HEK293 (cell line): ENCODE data around the gene SERTAD1.

Experiments used
- GLI4 ChIP-seq: fragments of 450-650 bp; formaldehyde crosslinking; IDR thresholded peaks from 2 replicates; pipeline ENCODE4 v1.5.1; 2016; ENCODE audit warnings: missing biosample characterization, missing genetic modification characterization
- WT1 ChIP-seq: fragments of 450-650 bp; formaldehyde crosslinking; IDR thresholded peaks from 2 replicates; pipeline ENCODE4 v1.5.1; 2016; ENCODE audit warnings: missing biosample characterization, missing genetic modification characterization
- YY1 ChIP-seq: fragments of 450-650 bp; formaldehyde crosslinking; IDR thresholded peaks from 2 replicates; pipeline ENCODE4 v1.5.1; 2018; ENCODE audit warnings: missing biosample characterization, missing genetic modification characterization
- ZNF514 ChIP-seq: fragments of 450-650 bp; formaldehyde crosslinking; IDR thresholded peaks from 2 replicates; pipeline ENCODE4 v1.5.1; 2016; ENCODE audit warnings: missing biosample characterization, missing genetic modification characterization
- ZNF621 ChIP-seq: fragments of 450-650 bp; formaldehyde crosslinking; IDR thresholded peaks from 2 replicates; pipeline ENCODE4 v1.5.1; 2017; ENCODE audit warnings: missing biosample characterization, missing genetic modification characterization
- TF ChIP-seq, protein P1 (sequence below): fragments of 450-650 bp; formaldehyde crosslinking; IDR thresholded peaks from 2 replicates; pipeline ENCODE4 v1.5.1; 2016; ENCODE audit warnings: missing biosample characterization, missing genetic modification characterization
- TF ChIP-seq, protein P2 (sequence below): fragments of 450-650 bp; formaldehyde crosslinking; IDR thresholded peaks from 2 replicates; pipeline ENCODE4 v1.5.1; 2016; ENCODE audit warnings: missing biosample characterization, missing genetic modification characterization
- TF ChIP-seq, protein P3 (sequence below): fragments of 450-650 bp; formaldehyde crosslinking; IDR thresholded peaks from 2 replicates; pipeline ENCODE4 v1.5.1; 2017; ENCODE audit warnings: missing biosample characterization, missing genetic modification characterization
- TF ChIP-seq, protein P4 (sequence below): fragments of 450-650 bp; formaldehyde crosslinking; IDR thresholded peaks from 2 replicates; pipeline ENCODE4 v1.5.1; 2016; ENCODE audit warnings: missing biosample characterization, missing genetic modification characterization
- TF ChIP-seq, protein P5 (sequence below): fragments of 450-650 bp; formaldehyde crosslinking; IDR thresholded peaks from 2 replicates; pipeline ENCODE4 v1.5.1; 2016; ENCODE audit warnings: missing biosample characterization, missing genetic modification characterization

DNA sequence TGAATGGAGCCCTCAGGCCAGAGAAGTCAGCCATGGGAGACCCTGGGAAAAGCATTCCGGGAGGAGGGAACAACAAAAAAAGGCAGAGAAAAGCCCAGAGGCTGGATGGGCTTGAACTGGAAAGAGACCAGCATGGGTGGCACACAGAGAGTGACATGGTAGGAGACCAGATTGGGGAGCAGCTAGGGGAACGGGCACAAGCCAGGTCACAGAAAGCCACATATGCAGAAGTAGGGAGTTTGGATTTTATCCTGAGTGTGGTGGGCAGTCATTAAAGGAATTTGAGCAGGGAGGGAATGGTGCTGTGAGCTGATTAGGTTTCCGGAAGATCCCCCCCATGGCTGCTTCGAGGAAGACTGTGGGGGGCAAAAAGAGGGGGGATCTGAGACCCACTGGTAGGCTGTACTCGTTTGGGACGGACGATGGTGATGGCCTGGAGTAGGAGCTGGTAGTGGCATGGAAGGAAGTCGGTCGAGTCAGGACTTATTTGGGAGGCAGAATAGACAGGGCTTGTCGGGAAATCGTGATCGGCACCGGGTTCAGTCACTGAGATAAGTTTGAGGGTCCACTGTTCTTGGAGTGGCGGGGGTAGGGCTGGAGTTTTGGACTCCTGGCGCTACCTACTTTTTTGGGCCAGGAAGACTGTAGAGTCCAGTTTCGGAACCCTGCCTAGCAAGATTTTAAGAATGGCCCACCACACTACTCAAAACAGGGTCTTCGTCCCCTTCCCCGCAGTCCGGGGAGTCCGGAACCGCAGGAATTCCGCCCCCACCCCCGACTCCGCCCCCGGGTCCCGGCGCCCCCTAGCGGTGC lies 949 bp downstream of the SERTAD1 start:
- TF ChIP-seq, protein P1, sequence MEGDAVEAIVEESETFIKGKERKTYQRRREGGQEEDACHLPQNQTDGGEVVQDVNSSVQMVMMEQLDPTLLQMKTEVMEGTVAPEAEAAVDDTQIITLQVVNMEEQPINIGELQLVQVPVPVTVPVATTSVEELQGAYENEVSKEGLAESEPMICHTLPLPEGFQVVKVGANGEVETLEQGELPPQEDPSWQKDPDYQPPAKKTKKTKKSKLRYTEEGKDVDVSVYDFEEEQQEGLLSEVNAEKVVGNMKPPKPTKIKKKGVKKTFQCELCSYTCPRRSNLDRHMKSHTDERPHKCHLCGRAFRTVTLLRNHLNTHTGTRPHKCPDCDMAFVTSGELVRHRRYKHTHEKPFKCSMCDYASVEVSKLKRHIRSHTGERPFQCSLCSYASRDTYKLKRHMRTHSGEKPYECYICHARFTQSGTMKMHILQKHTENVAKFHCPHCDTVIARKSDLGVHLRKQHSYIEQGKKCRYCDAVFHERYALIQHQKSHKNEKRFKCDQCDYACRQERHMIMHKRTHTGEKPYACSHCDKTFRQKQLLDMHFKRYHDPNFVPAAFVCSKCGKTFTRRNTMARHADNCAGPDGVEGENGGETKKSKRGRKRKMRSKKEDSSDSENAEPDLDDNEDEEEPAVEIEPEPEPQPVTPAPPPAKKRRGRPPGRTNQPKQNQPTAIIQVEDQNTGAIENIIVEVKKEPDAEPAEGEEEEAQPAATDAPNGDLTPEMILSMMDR, result no peak
- TF ChIP-seq, protein P2, sequence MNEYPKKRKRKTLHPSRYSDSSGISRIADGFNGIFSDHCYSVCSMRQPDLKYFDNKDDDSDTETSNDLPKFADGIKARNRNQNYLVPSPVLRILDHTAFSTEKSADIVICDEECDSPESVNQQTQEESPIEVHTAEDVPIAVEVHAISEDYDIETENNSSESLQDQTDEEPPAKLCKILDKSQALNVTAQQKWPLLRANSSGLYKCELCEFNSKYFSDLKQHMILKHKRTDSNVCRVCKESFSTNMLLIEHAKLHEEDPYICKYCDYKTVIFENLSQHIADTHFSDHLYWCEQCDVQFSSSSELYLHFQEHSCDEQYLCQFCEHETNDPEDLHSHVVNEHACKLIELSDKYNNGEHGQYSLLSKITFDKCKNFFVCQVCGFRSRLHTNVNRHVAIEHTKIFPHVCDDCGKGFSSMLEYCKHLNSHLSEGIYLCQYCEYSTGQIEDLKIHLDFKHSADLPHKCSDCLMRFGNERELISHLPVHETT, result no peak
- TF ChIP-seq, protein P3, sequence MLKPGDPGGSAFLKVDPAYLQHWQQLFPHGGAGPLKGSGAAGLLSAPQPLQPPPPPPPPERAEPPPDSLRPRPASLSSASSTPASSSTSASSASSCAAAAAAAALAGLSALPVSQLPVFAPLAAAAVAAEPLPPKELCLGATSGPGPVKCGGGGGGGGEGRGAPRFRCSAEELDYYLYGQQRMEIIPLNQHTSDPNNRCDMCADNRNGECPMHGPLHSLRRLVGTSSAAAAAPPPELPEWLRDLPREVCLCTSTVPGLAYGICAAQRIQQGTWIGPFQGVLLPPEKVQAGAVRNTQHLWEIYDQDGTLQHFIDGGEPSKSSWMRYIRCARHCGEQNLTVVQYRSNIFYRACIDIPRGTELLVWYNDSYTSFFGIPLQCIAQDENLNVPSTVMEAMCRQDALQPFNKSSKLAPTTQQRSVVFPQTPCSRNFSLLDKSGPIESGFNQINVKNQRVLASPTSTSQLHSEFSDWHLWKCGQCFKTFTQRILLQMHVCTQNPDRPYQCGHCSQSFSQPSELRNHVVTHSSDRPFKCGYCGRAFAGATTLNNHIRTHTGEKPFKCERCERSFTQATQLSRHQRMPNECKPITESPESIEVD, result no peak
- TF ChIP-seq WT1, result peak; percentile 63
- no peak for TF ChIP-seq GLI4 (tag by site-specific recombination)
- no peak for TF ChIP-seq ZNF514 (tag by site-specific recombination)
- TF ChIP-seq ZNF621 (tag by site-specific recombination), result no peak
- TF ChIP-seq, protein P4, sequence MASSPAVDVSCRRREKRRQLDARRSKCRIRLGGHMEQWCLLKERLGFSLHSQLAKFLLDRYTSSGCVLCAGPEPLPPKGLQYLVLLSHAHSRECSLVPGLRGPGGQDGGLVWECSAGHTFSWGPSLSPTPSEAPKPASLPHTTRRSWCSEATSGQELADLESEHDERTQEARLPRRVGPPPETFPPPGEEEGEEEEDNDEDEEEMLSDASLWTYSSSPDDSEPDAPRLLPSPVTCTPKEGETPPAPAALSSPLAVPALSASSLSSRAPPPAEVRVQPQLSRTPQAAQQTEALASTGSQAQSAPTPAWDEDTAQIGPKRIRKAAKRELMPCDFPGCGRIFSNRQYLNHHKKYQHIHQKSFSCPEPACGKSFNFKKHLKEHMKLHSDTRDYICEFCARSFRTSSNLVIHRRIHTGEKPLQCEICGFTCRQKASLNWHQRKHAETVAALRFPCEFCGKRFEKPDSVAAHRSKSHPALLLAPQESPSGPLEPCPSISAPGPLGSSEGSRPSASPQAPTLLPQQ (tag by site-specific recombination), result no peak
- TF ChIP-seq YY1 (tag by site-specific recombination), result no peak; the same call in 1 of the 2 replicates
- TF ChIP-seq, protein P5, sequence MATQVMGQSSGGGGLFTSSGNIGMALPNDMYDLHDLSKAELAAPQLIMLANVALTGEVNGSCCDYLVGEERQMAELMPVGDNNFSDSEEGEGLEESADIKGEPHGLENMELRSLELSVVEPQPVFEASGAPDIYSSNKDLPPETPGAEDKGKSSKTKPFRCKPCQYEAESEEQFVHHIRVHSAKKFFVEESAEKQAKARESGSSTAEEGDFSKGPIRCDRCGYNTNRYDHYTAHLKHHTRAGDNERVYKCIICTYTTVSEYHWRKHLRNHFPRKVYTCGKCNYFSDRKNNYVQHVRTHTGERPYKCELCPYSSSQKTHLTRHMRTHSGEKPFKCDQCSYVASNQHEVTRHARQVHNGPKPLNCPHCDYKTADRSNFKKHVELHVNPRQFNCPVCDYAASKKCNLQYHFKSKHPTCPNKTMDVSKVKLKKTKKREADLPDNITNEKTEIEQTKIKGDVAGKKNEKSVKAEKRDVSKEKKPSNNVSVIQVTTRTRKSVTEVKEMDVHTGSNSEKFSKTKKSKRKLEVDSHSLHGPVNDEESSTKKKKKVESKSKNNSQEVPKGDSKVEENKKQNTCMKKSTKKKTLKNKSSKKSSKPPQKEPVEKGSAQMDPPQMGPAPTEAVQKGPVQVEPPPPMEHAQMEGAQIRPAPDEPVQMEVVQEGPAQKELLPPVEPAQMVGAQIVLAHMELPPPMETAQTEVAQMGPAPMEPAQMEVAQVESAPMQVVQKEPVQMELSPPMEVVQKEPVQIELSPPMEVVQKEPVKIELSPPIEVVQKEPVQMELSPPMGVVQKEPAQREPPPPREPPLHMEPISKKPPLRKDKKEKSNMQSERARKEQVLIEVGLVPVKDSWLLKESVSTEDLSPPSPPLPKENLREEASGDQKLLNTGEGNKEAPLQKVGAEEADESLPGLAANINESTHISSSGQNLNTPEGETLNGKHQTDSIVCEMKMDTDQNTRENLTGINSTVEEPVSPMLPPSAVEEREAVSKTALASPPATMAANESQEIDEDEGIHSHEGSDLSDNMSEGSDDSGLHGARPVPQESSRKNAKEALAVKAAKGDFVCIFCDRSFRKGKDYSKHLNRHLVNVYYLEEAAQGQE (tag by site-specific recombination), result no peak
